Measurements from ENCODE around the gene UBTD2.

GRCh38 chr5:172281346-172281745, 2.2 kb downstream of the UBTD2 start:
- TF ChIP-seq ZFP36 (IDR thresholded peaks at IDR 0.05; ENCODE audit: low read depth, low read length, partially characterized antibody) (no peak), NRF1 (conservative IDR thresholded peaks at IDR 0.05 in 1 of 2, IDR thresholded peaks at IDR 0.05 in 1 of 2) (no peak), FOXK2 (conservative IDR thresholded peaks at IDR 0.05 in 1 of 2, IDR thresholded peaks at IDR 0.05 in 1 of 2; ENCODE audit: low read depth in 2 of 2) (no peak), ATF2 (CRISPR knock-in tag; IDR thresholded peaks at IDR 0.05) (no peak), SP1 (CRISPR knock-in tag; IDR thresholded peaks at IDR 0.05) (no peak), ZEB2 (IDR thresholded peaks at IDR 0.05) (no peak), GATAD2B (IDR thresholded peaks at IDR 0.05; ENCODE audit: borderline replicate concordance) (no peak), ZBTB33 (CRISPR knock-in tag; IDR thresholded peaks at IDR 0.05) (no peak), ZNF184 (CRISPR knock-in tag; IDR thresholded peaks at IDR 0.05) (no peak), ZNF639 (CRISPR knock-in tag; conservative IDR thresholded peaks at IDR 0.05 in 1 of 2, IDR thresholded peaks at IDR 0.05 in 1 of 2) (no peak), HNRNPH1 (optimal IDR thresholded peaks at IDR 0.05; ENCODE audit: low read depth, low read length) (no peak), SETDB1 (IDR thresholded peaks at IDR 0.05; ENCODE audit: low read length) (no peak), SMC3 (conservative IDR thresholded peaks at IDR 0.05; ENCODE audit: insufficient read depth, low read depth, low read length) (no peak), ELF1 (tag; IDR thresholded peaks at IDR 0.05) (no peak)
